NCI-H128 (cell line): Measurements from ENCODE around the gene PLK5.
A peak's percentile ranks its signal among the peaks of the same experiment; 100 is the strongest.

Source experiments
- DNase-seq: peaks from one replicate; lab custom pipeline; 2025; ENCODE audit not compliant: unreplicated experiment; lab: John Stamatoyannopoulos, UW

PLK5 gene

GRCh38 chr19:1554968-1555367, 31.1 kb downstream of the PLK5 start:
- no peak for DNase-seq

- no peak for DNase-seq
Observed at GRCh38 chr19:1555487-1556389, 31.9 kb downstream of the PLK5 start.

- no peak for DNase-seq
Observed at GRCh38 chr19:1556390-1557070, 32.7 kb downstream of the PLK5 start.

- no peak for DNase-seq
Observed at GRCh38 chr19:1558552-1558951, 34.7 kb downstream of the PLK5 start.

- DNase-seq: no peak
Observed at GRCh38 chr19:1560286-1560882, 36.5 kb downstream of the PLK5 start.

GRCh38 chr19:1561236-1561842, 37.5 kb downstream of the PLK5 start:
- no peak for DNase-seq

GRCh38 chr19:1563251-1563650, 39.4 kb downstream of the PLK5 start:
- DNase-seq: no peak

GRCh38 chr19:1566392-1567115, 42.7 kb downstream of the PLK5 start:
- DNase-seq: no peak

- DNase-seq: no peak
Observed at GRCh38 chr19:1567116-1567847, 43.4 kb downstream of the PLK5 start.

- DNase-seq: no peak
Observed at GRCh38 chr19:1567848-1568227, 44.0 kb downstream of the PLK5 start.

- peak; percentile 37 for DNase-seq
Observed at GRCh38 chr19:1568320-1569019, 44.6 kb downstream of the PLK5 start, which contains the start of gene MEX3D. MEX3D (minus strand) TSS chr19:1568325; CDS start chr19:1568058, 267 bp downstream.

- no peak for DNase-seq
Observed at GRCh38 chr19:1569997-1570396, 46.1 kb downstream of the PLK5 start.

- no peak for DNase-seq
Observed at GRCh38 chr19:1570836-1571235, 47.0 kb downstream of the PLK5 start.

GRCh38 chr19:1571358-1571757, 47.5 kb downstream of the PLK5 start:
- DNase-seq: no peak

GRCh38 chr19:1572795-1573194, 48.9 kb downstream of the PLK5 start:
- no peak for DNase-seq

- DNase-seq: no peak
Observed at GRCh38 chr19:1574354-1575136, 50.7 kb downstream of the PLK5 start.

- DNase-seq: no peak
Observed at GRCh38 chr19:1575323-1576241, 51.7 kb downstream of the PLK5 start.
